Measurements from ENCODE around the gene OTOP2.
"Not testable (repeated sequence)": the region's sequence is repeated elsewhere in the genome, so short reads cannot be mapped to it uniquely, and the experiment has no call there.

OTOP2 gene

GRCh38 chr17:74953134-74953687 lies 29.1 kb downstream of the OTOP2 start:
- no peak for FAIRE-seq

GRCh38 chr17:74954115-74954514 lies 30.0 kb downstream of the OTOP2 start:
- no peak for FAIRE-seq

GRCh38 chr17:74954665-74955421 lies 30.8 kb downstream of the OTOP2 start:
- no peak for FAIRE-seq

GRCh38 chr17:74956093-74956492 lies 32.0 kb downstream of the OTOP2 start:
- FAIRE-seq, result no peak

- FAIRE-seq, result peak; percentile 29
Observed at GRCh38 chr17:74957935-74958740, 34.1 kb downstream of the OTOP2 start.

GRCh38 chr17:74959826-74960515 lies 35.9 kb downstream of the OTOP2 start:
- FAIRE-seq, result no peak

- FAIRE-seq, result no peak
Observed at GRCh38 chr17:74960570-74961342, 36.7 kb downstream of the OTOP2 start.

- FAIRE-seq, result no peak
Observed at GRCh38 chr17:74961657-74962350, 37.7 kb downstream of the OTOP2 start.

- FAIRE-seq, result no peak
Observed at GRCh38 chr17:74962622-74963394, 38.7 kb downstream of the OTOP2 start.

- no peak for FAIRE-seq
Observed at GRCh38 chr17:74963656-74964055, 39.6 kb downstream of the OTOP2 start.

GRCh38 chr17:74964246-74964761 lies 40.2 kb downstream of the OTOP2 start:
- FAIRE-seq, result no peak

- no peak for FAIRE-seq
Observed at GRCh38 chr17:74964988-74965622, 41.0 kb downstream of the OTOP2 start.

- FAIRE-seq, result no peak
Observed at GRCh38 chr17:74968361-74968780, 44.3 kb downstream of the OTOP2 start.

- not testable (repeated sequence) for FAIRE-seq
Observed at GRCh38 chr17:74969501-74969900, 45.4 kb downstream of the OTOP2 start.

- no peak for FAIRE-seq
Observed at GRCh38 chr17:74970395-74970794, 46.3 kb downstream of the OTOP2 start.

GRCh38 chr17:74971069-74971841 lies 47.2 kb downstream of the OTOP2 start:
- no peak for FAIRE-seq

- FAIRE-seq, result no peak
Observed at GRCh38 chr17:74971842-74972106, 47.7 kb downstream of the OTOP2 start.

- no peak for FAIRE-seq
Observed at GRCh38 chr17:74972107-74972972, 48.3 kb downstream of the OTOP2 start, which contains the start of gene HID1. Gene HID1, minus strand, starts transcription at chr17:74972759. Its CDS starts 103 bp downstream, at chr17:74972656.

GRCh38 chr17:74972973-74973328 lies 48.9 kb downstream of the OTOP2 start:
- FAIRE-seq, result no peak

Measured in TTC549 (cell line).